Measurements from ENCODE around the gene SPDYE4.

Gene SPDYE4

GRCh38 chr17:8720596-8720995, 37.8 kb downstream of the SPDYE4 start:
- FAIRE-seq, result no peak
- no peak for DNase-seq (ENCODE audit: insufficient read length)
- TF ChIP-seq POLR2AphosphoS5 (IDR thresholded peaks at IDR 0.05; ENCODE audit: low read depth, low read length), result no peak
- no peak for TF ChIP-seq POLR2A (IDR thresholded peaks at IDR 0.05; ENCODE audit: low read depth, low read length)
- no peak for TF ChIP-seq TAF1 (IDR thresholded peaks at IDR 0.05; ENCODE audit: borderline replicate concordance, low read depth, low read length)

GRCh38 chr17:8719291-8720246, 38.8 kb downstream of the SPDYE4 start:
- FAIRE-seq (no peak), DNase-seq (ENCODE audit: insufficient read length) (no peak)
- TF ChIP-seq POLR2A (IDR thresholded peaks at IDR 0.05; ENCODE audit: low read depth, low read length) (no peak), POLR2AphosphoS5 (IDR thresholded peaks at IDR 0.05; ENCODE audit: low read depth, low read length) (no peak), TAF1 (IDR thresholded peaks at IDR 0.05; ENCODE audit: borderline replicate concordance, low read depth, low read length) (no peak)

DNA sequence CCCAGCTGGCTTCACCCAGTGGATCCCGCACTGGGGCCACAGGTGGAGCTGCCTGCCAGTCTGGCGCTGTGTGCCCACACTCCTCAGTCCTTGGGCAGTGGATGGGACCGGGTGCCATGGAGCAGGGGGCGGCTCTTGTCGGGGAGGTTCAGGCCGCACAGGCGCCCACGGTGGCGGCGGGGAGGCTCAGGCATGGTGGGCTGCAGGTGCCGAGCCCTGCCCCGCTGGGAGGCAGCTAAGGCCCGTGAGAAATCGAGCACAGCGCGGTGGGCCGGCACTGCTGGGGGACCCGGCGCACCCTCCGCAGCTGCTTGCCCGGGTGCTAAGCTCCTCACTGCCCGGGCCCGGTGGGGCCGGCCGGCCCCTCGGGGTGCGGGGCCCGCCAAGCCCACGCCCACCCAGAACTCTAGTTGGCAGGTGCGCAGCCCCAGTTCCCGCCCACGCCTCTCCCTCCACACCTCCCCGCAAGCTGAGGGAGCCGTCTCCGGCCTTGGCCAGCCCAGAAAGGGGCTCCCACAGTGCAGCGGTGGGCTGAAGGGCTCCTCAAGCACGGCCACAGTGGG, 40.3 kb downstream of the SPDYE4 start:
- DNase-seq (ENCODE audit: insufficient read length) (no peak), FAIRE-seq (no peak)
- TF ChIP-seq POLR2A (IDR thresholded peaks at IDR 0.05; ENCODE audit: low read depth, low read length), result no peak
- TF ChIP-seq TAF1 (IDR thresholded peaks at IDR 0.05; ENCODE audit: borderline replicate concordance, low read depth, low read length), result no peak

GRCh38 chr17:8713878-8714277, 44.5 kb downstream of the SPDYE4 start:
- DNase-seq (ENCODE audit: insufficient read length) (no peak), FAIRE-seq (no peak)
- TF ChIP-seq TAF1 (IDR thresholded peaks at IDR 0.05; ENCODE audit: borderline replicate concordance, low read depth, low read length) (no peak), POLR2AphosphoS5 (IDR thresholded peaks at IDR 0.05; ENCODE audit: low read depth, low read length) (no peak), POLR2A (IDR thresholded peaks at IDR 0.05; ENCODE audit: low read depth, low read length) (no peak)

GRCh38 chr17:8713315-8713714, 45.0 kb downstream of the SPDYE4 start:
- FAIRE-seq (no peak), DNase-seq (ENCODE audit: insufficient read length) (no peak)
- TF ChIP-seq POLR2AphosphoS5 (IDR thresholded peaks at IDR 0.05; ENCODE audit: low read depth, low read length) (no peak), TAF1 (IDR thresholded peaks at IDR 0.05; ENCODE audit: borderline replicate concordance, low read depth, low read length) (no peak), POLR2A (IDR thresholded peaks at IDR 0.05; ENCODE audit: low read depth, low read length) (no peak)

- DNase-seq (ENCODE audit: insufficient read length), result no peak
Measured at GRCh38 chr17:8712698-8713097, 45.6 kb downstream of the SPDYE4 start.

GRCh38 chr17:8711291-8711690, 47.1 kb downstream of the SPDYE4 start:
- no peak for TF ChIP-seq POLR2AphosphoS5 (IDR thresholded peaks at IDR 0.05; ENCODE audit: low read depth, low read length)
- no peak for TF ChIP-seq POLR2A (IDR thresholded peaks at IDR 0.05; ENCODE audit: low read depth, low read length)
- TF ChIP-seq TAF1 (IDR thresholded peaks at IDR 0.05; ENCODE audit: borderline replicate concordance, low read depth, low read length), result no peak
- FAIRE-seq, result no peak

More at GRCh38 chr17:8712698-8713097, 45.6 kb downstream of the SPDYE4 start:
- FAIRE-seq, result no peak
- TF ChIP-seq TAF1 (IDR thresholded peaks at IDR 0.05; ENCODE audit: borderline replicate concordance, low read depth, low read length) (no peak), POLR2A (IDR thresholded peaks at IDR 0.05; ENCODE audit: low read depth, low read length) (no peak), POLR2AphosphoS5 (IDR thresholded peaks at IDR 0.05; ENCODE audit: low read depth, low read length) (no peak)

GRCh38 chr17:8710813-8711212, 47.5 kb downstream of the SPDYE4 start:
- no peak for FAIRE-seq

More at GRCh38 chr17:8711291-8711690, 47.1 kb downstream of the SPDYE4 start:
- no peak for DNase-seq (ENCODE audit: insufficient read length)

DNA sequence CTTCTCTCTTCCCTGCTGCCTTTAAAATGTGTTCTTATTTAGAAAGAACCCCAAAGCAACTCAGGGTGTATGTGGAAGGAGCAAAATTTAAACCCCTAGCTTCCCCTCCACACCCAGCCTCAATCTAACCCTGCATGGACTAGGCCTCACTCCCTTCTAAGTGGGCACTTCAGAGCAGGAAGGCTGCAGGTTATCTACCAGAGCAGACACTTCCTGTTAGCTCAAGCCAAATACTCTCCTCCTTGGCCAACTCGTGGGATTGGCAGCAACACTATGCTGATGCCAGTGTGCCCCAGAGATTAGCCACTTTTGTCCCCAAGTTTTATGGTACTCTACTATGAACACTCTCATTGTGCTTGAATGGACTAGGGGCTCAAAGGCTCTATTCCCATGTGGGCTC, 49.3 kb downstream of the SPDYE4 start:
- FAIRE-seq (no peak), DNase-seq (ENCODE audit: insufficient read length) (no peak)
- no peak for TF ChIP-seq POLR2AphosphoS5 (IDR thresholded peaks at IDR 0.05; ENCODE audit: low read depth, low read length)
- TF ChIP-seq TAF1 (IDR thresholded peaks at IDR 0.05; ENCODE audit: borderline replicate concordance, low read depth, low read length), result no peak
- TF ChIP-seq POLR2A (IDR thresholded peaks at IDR 0.05; ENCODE audit: low read depth, low read length), result no peak

More at GRCh38 chr17:8710813-8711212, 47.5 kb downstream of the SPDYE4 start:
- no peak for TF ChIP-seq POLR2A (IDR thresholded peaks at IDR 0.05; ENCODE audit: low read depth, low read length)
- TF ChIP-seq TAF1 (IDR thresholded peaks at IDR 0.05; ENCODE audit: borderline replicate concordance, low read depth, low read length), result no peak
- TF ChIP-seq POLR2AphosphoS5 (IDR thresholded peaks at IDR 0.05; ENCODE audit: low read depth, low read length), result no peak
- no peak for DNase-seq (ENCODE audit: insufficient read length)

DNA sequence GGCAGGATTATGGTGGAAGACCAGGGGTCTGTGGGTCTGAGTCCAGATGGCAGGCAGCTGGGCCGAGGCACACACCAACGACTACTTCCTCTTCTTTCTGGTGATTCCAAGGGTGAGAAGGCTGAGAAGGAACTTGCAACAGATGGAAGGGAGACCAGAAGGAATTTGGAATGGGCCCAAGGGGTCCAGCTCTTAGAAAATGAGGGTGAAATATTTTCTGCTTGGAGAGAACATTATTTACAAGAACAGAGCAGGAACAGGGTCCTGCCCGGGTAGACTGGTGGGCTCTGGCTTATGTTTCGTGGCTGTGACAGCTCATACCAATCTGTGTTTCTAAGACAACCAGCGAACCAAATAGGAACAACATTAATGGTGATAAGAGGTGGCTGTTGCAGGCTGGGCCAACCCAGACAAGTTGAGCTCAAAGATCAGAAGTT, 50.3 kb downstream of the SPDYE4 start:
- TF ChIP-seq POLR2AphosphoS5 (IDR thresholded peaks at IDR 0.05; ENCODE audit: low read depth, low read length) (no peak), POLR2A (IDR thresholded peaks at IDR 0.05; ENCODE audit: low read depth, low read length) (no peak), TAF1 (IDR thresholded peaks at IDR 0.05; ENCODE audit: borderline replicate concordance, low read depth, low read length) (no peak)
- DNase-seq (ENCODE audit: insufficient read length), result no peak
- FAIRE-seq, result no peak

GRCh38 chr17:8707332-8708024, 50.9 kb downstream of the SPDYE4 start:
- TF ChIP-seq POLR2AphosphoS5 (IDR thresholded peaks at IDR 0.05; ENCODE audit: low read depth, low read length) (no peak), POLR2A (IDR thresholded peaks at IDR 0.05; ENCODE audit: low read depth, low read length) (no peak), TAF1 (IDR thresholded peaks at IDR 0.05; ENCODE audit: borderline replicate concordance, low read depth, low read length) (no peak)
- DNase-seq (ENCODE audit: insufficient read length), result no peak
- FAIRE-seq, result no peak

All from GM12892 (cell line).